Measurements from ENCODE around the gene APBA1.

- TF ChIP-seq, protein P1, sequence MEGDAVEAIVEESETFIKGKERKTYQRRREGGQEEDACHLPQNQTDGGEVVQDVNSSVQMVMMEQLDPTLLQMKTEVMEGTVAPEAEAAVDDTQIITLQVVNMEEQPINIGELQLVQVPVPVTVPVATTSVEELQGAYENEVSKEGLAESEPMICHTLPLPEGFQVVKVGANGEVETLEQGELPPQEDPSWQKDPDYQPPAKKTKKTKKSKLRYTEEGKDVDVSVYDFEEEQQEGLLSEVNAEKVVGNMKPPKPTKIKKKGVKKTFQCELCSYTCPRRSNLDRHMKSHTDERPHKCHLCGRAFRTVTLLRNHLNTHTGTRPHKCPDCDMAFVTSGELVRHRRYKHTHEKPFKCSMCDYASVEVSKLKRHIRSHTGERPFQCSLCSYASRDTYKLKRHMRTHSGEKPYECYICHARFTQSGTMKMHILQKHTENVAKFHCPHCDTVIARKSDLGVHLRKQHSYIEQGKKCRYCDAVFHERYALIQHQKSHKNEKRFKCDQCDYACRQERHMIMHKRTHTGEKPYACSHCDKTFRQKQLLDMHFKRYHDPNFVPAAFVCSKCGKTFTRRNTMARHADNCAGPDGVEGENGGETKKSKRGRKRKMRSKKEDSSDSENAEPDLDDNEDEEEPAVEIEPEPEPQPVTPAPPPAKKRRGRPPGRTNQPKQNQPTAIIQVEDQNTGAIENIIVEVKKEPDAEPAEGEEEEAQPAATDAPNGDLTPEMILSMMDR (conservative IDR thresholded peaks at IDR 0.05), result peak; percentile 36
- no peak for TF ChIP-seq ZFX (IDR thresholded peaks at IDR 0.05)
Observed at GRCh38 chr9:69674112-69674685, 2.0 kb upstream of the APBA1 start.

Measured in C4-2B (cell line).